Measurements from ENCODE around the gene AK1. TPM values are rescaled to one million over a fixed set of nuclear protein-coding genes. Genes with fewer than 3 reads are reported as not detected.

Gene AK1
- total RNA-seq, 1 donor from 2014 or later = 56.4 TPM

- H3K27me3 ChIP-seq (ENCODE audit: control insufficient read depth, insufficient read depth, low read length) = no peaks in the 10 kb centered on the region
- no peak for DNase-seq (ENCODE audit: low read depth)
- H3K4me3 ChIP-seq (ENCODE audit: low read depth, low read length) = peak overlapping the region; percentile 32
- H3K36me3 ChIP-seq (ENCODE audit: control insufficient read depth, insufficient read depth, low read length) = no peaks in the 10 kb centered on the region
- TF ChIP-seq CTCF (IDR thresholded peaks at IDR 0.05; ENCODE audit: insufficient read depth, low read length, poor library complexity, severe bottlenecking) = no peak
Measured at GRCh38 chr9:127853312-127854183, 23.9 kb downstream of the AK1 start.

DNA sequence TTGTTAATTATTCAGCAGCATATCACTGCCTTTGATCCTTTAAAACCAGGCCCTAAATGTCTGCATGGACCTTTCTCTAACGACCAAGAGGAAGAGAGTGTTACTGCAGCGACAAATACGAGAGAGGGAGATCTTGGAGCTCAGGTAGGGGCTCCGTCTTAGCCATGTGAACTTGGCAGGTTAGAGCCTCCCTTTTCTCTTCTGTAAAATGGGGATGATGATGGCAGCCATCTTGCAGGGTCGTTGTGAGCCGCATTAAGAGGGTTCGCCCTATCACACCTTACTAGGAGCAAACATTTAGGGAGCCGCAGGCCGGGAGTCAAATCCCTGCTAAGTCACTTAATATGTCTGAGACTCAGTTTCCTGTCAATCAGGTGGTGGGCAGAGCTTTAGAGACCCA is 24.6 kb downstream of the AK1 start:
- Histone ChIP-seq H3K4me3 (ENCODE audit: low read depth, low read length) (no peak overlapping the region), H3K27me3 (ENCODE audit: control insufficient read depth, insufficient read depth, low read length) (no peaks in the 10 kb centered on the region), H3K36me3 (ENCODE audit: control insufficient read depth, insufficient read depth, low read length) (no peaks in the 10 kb centered on the region)
- DNase-seq (ENCODE audit: low read depth) = no peak
- TF ChIP-seq CTCF (IDR thresholded peaks at IDR 0.05; ENCODE audit: insufficient read depth, low read length, poor library complexity, severe bottlenecking) = no peak

- Histone ChIP-seq H3K27me3 (ENCODE audit: control insufficient read depth, insufficient read depth, low read length) (no peaks in the 10 kb centered on the region), H3K4me3 (ENCODE audit: low read depth, low read length) (no peak overlapping the region), H3K36me3 (ENCODE audit: control insufficient read depth, insufficient read depth, low read length) (no peaks in the 10 kb centered on the region)
- no peak for TF ChIP-seq CTCF (IDR thresholded peaks at IDR 0.05; ENCODE audit: insufficient read depth, low read length, poor library complexity, severe bottlenecking)
- no peak for DNase-seq (ENCODE audit: low read depth)
Measured at GRCh38 chr9:127850286-127850830, 27.1 kb downstream of the AK1 start.

GRCh38 chr9:127848756-127849504 is 28.5 kb downstream of the AK1 start:
- Histone ChIP-seq H3K27me3 (ENCODE audit: control insufficient read depth, insufficient read depth, low read length) (no peaks in the 10 kb centered on the region), H3K36me3 (ENCODE audit: control insufficient read depth, insufficient read depth, low read length) (no peaks in the 10 kb centered on the region), H3K4me3 (ENCODE audit: low read depth, low read length) (no peak overlapping the region)
- no peak for TF ChIP-seq CTCF (IDR thresholded peaks at IDR 0.05; ENCODE audit: insufficient read depth, low read length, poor library complexity, severe bottlenecking)
- DNase-seq (ENCODE audit: low read depth) = no peak

DNA sequence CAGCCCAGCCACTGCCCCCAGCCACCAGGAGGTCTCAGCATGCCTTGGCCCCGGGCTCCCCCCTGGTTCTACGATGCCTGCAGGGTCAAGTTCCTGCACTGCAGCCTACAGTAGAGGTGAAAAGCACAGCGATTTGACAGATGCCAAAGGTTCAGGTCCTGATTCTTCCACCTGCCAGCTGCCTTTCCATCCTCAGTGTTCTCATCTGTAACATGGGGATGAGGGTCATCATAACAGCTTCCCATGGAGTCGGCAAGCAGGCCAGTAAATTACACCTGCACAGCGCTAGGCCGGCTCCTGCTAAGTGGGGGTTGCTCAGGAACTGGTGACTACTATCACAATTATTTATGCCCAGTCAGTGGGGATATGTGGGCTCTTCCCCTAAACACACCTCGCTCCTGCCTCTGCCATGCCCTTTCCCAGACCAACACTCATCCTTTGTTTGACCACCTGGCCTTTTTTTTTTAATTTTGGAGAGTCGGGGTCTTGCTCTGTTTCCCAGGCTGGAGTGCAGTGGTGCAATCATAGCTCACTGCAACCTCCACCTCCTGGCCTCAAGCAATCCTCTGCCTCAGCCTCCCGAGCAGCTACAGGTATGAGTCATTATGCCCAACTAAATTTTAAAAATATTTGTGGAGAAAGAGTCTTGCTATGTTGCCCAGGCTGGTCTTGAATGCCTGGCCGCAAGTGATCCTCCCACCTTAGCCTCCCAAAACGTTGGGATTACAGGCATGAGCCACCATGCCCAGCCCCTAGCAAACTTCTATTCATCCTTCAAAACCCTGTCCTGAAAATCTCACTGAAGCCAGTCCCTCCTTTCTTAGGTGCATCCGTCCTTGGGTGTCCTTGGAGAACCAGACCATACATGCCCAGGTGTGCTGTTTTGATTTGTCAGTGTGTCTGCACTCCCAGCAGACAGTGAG is 29.4 kb downstream of the AK1 start:
- no peak for DNase-seq (ENCODE audit: low read depth)
- H3K36me3 ChIP-seq (ENCODE audit: control insufficient read depth, insufficient read depth, low read length) = no peaks in the 10 kb centered on the region
- H3K4me3 ChIP-seq (ENCODE audit: low read depth, low read length) = no peak overlapping the region
- no peak for TF ChIP-seq CTCF (IDR thresholded peaks at IDR 0.05; ENCODE audit: insufficient read depth, low read length, poor library complexity, severe bottlenecking)
- H3K27me3 ChIP-seq (ENCODE audit: control insufficient read depth, insufficient read depth, low read length) = no peaks in the 10 kb centered on the region

All from kidney epithelial cell (primary cell).